Caco-2 (cell line): ENCODE data around the gene RCOR3. TPM values are rescaled to one million over a fixed set of nuclear protein-coding genes. Genes with fewer than 3 reads are reported as not detected.
A peak's percentile ranks its signal among the peaks of the same experiment; 100 is the strongest.

ENCODE experiments used
- BruUV-seq: library from RNA; stranded (reverse); fragments of 400-500 nt; replicated peaks from 2 replicates; lab custom pipeline; 2021; lab: Mats Ljungman, UMichigan
- CTCF ChIA-PET: fragments of 300-600 bp; sonication (Branson Sonifier 250); formaldehyde crosslinking; loops from one replicate; lab custom pipeline; 2022; ENCODE audit warnings: antibody characterized with exemption; lab: Charles Lee
- POLR2A ChIA-PET: fragments of 300-600 bp; sonication (Branson Sonifier 250); formaldehyde crosslinking; loops from one replicate; lab custom pipeline; 2022; ENCODE audit warnings: antibody characterized with exemption; lab: Charles Lee
- DNase-seq, 2 experiments: peaks; one replicate each; pipeline versions ENCODE4 v3.0.0 to v3.0.0-alpha.2; 2020 to 2022
- H3K27me3 ChIP-seq: replicated peaks from 2 replicates; pipeline ENCODE4 v1.6.0; 2011; ENCODE audit warnings: low read length; ENCODE audit not compliant: control insufficient read depth, insufficient read depth
- H3K36me3 ChIP-seq: 2 replicates; pipeline ENCODE4 v1.5.1; 2011; ENCODE audit warnings: low read length; ENCODE audit not compliant: control insufficient read depth, insufficient read depth
- H3K4me1 ChIP-seq: fragments of 250-450 bp; sonication (Bioruptor Pico); 2 replicates; pipeline ENCODE4 v1.5.1; 2020; ENCODE audit warnings: mild to moderate bottlenecking
- H3K4me3 ChIP-seq: 2 replicates; pipeline ENCODE4 v1.5.1; 2011; ENCODE audit warnings: low read depth, mild to moderate bottlenecking, control low read depth, low read length
- H3K9me3 ChIP-seq: fragments of 250-450 bp; sonication (Bioruptor Pico); 2 replicates; pipeline ENCODE4 v1.5.1; 2020; ENCODE audit warnings: mild to moderate bottlenecking, moderate library complexity
- H3K27ac Mint-ChIP-seq: one replicate; pipeline ENCODE4 v1.8.0; 2022; ENCODE audit warnings: mixed read lengths; ENCODE audit not compliant: unreplicated experiment
- H3K27me3 Mint-ChIP-seq: one replicate; pipeline ENCODE4 v1.8.0; 2022; ENCODE audit warnings: mixed read lengths; ENCODE audit not compliant: insufficient read depth, unreplicated experiment
- H3K36me3 Mint-ChIP-seq: one replicate; pipeline ENCODE4 v1.8.0; 2022; ENCODE audit warnings: mild to moderate bottlenecking, mixed read lengths; ENCODE audit not compliant: insufficient read depth, unreplicated experiment
- H3K4me1 Mint-ChIP-seq: one replicate; pipeline ENCODE4 v1.8.0; 2022; ENCODE audit warnings: low read depth, mixed read lengths; ENCODE audit not compliant: unreplicated experiment
- H3K4me3 Mint-ChIP-seq: one replicate; pipeline ENCODE4 v1.8.0; 2022; ENCODE audit warnings: mild to moderate bottlenecking, moderate library complexity, mixed read lengths; ENCODE audit not compliant: unreplicated experiment
- H3K9me3 Mint-ChIP-seq: one replicate; pipeline ENCODE4 v1.8.0; 2022; ENCODE audit warnings: mixed read lengths; ENCODE audit not compliant: unreplicated experiment
- intact Hi-C: fragments of 100-400 bp; cut with micrococcal nuclease; formaldehyde crosslinking; loops from one replicate; pipeline ENCODE4 v1.10.0; 2022; ENCODE audit not compliant: unreplicated experiment
- total RNA-seq: library from RNA; stranded (reverse); gene quantifications from 2 replicates; pipeline ENCODE4 v1.2.3, GENCODE V29; 2022
- TF ChIP-seq, protein P1 (sequence below), 2 experiments: fragments of 200-600 bp in 1 of 2; IDR thresholded peaks; 1 replicate in 1 of 2; 2 replicates in 1 of 2; pipeline versions ENCODE4 v1.5.1 to v1.8.0; 2011 to 2022; ENCODE audit warnings: antibody characterized with exemption in 1 of 2, control low read depth in 1 of 2, inconsistent platforms in 1 of 2, low read depth in 1 of 2, low read length in 1 of 2, mild to moderate bottlenecking in 1 of 2, moderate library complexity in 1 of 2; ENCODE audit not compliant: insufficient read depth in 1 of 2, severe bottlenecking in 1 of 2, unreplicated experiment in 1 of 2

RCOR3 gene
- total RNA-seq, 1 experiment from 2014 or later: 42.3 TPM

DNA sequence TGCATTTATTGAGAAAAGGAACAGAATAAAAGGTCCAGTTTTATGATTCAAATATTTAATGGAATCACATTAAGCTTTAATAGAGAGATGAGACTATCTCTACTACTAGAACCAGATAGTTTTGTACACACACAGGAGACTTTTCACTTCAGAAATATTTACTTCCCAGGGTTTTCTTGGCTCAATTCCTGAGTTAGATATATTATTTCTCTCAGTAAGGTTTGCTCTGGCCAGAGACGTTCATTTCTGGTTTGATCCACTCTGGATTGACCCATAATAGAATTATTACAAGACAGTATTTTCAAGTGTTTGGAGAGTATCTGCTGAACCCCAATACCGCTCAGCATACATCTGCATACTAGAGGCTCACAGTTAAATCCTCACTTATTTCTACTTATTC is 1.3 kb upstream of the RCOR3 start:
- H3K4me1 Mint-ChIP-seq: peaks cover 14% of the 10 kb centered on the region
- H3K4me1 ChIP-seq: peaks cover 8% of the 10 kb centered on the region
- H3K27me3 ChIP-seq: no peaks in the 10 kb centered on the region
- ChIA-PET CTCF (no interaction called here), POLR2A (interaction anchor here (0.8 kb wide), 1 partner anchor 14 kb away, joined by 3 read pairs; no protein-coding TSS in a partner anchor)
- DNase-seq: no peak
- H3K9me3 ChIP-seq: no peaks in the 10 kb centered on the region
- TSS peak; percentile 85 for BruUV-seq
- H3K9me3 Mint-ChIP-seq: no peaks in the 10 kb centered on the region
- no peaks in the 10 kb centered on the region for H3K27me3 Mint-ChIP-seq
- intact Hi-C loops: loop anchor here (1.0 to 5.0 kb wide), 4 partner anchors 36 to 886 kb away; no protein-coding TSS in a partner anchor
- H3K4me3 Mint-ChIP-seq: peak overlapping the region; percentile 83
- TF ChIP-seq, protein P1, sequence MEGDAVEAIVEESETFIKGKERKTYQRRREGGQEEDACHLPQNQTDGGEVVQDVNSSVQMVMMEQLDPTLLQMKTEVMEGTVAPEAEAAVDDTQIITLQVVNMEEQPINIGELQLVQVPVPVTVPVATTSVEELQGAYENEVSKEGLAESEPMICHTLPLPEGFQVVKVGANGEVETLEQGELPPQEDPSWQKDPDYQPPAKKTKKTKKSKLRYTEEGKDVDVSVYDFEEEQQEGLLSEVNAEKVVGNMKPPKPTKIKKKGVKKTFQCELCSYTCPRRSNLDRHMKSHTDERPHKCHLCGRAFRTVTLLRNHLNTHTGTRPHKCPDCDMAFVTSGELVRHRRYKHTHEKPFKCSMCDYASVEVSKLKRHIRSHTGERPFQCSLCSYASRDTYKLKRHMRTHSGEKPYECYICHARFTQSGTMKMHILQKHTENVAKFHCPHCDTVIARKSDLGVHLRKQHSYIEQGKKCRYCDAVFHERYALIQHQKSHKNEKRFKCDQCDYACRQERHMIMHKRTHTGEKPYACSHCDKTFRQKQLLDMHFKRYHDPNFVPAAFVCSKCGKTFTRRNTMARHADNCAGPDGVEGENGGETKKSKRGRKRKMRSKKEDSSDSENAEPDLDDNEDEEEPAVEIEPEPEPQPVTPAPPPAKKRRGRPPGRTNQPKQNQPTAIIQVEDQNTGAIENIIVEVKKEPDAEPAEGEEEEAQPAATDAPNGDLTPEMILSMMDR (IDR thresholded peaks at IDR 0.05; ENCODE audit: insufficient read depth in 1 of 2, low read depth in 1 of 2, low read length in 1 of 2, severe bottlenecking in 1 of 2, unreplicated experiment in 1 of 2): no peak
- H3K36me3 ChIP-seq: no peaks in the 10 kb centered on the region
- peak overlapping the region; percentile 89 for H3K27ac Mint-ChIP-seq
- H3K36me3 Mint-ChIP-seq: peaks cover 18% of the 10 kb centered on the region
- peak overlapping the region; percentile 79 for H3K4me3 ChIP-seq

DNA sequence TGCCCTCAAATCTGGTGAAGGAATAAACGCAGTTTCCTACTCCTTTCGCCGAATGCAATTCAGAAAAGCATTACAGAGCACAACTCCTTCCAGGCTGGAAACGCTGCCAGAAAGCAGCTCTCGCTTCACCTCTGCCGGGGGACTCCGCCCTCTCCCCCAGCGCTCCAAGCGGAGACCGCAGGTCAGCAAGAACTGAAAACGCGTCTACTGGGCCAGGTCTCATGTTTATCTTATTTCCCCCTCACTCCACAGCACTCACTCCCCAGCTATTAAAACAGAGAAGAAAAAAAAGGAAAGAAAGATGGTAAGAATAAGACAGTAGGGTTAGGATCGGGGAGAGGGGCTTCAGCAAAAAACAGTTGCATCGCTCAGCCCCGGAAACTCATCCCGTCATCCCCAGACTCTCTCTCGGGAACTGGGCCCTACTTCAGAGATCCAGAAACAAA is 833 bp upstream of the RCOR3 start:
- H3K4me1 ChIP-seq: peaks cover 8% of the 10 kb centered on the region
- no peaks in the 10 kb centered on the region for H3K9me3 ChIP-seq
- Mint-ChIP-seq H3K27me3 (no peaks in the 10 kb centered on the region), H3K27ac (peak overlapping the region; percentile 89), H3K36me3 (peaks cover 18% of the 10 kb centered on the region), H3K4me3 (peak overlapping the region; percentile 83), H3K4me1 (peaks cover 9% of the 10 kb centered on the region), H3K9me3 (no peaks in the 10 kb centered on the region)
- intact Hi-C loops: loop anchor here (1.0 to 5.0 kb wide), 4 partner anchors 36 to 886 kb away; no protein-coding TSS in a partner anchor
- TF ChIP-seq, protein P1 (IDR thresholded peaks at IDR 0.05; ENCODE audit: insufficient read depth in 1 of 2, low read depth in 1 of 2, low read length in 1 of 2, severe bottlenecking in 1 of 2, unreplicated experiment in 1 of 2): no peak
- CTCF ChIA-PET: interaction anchor here (0.6 to 1.0 kb wide), 4 partner anchors 32 to 357 kb away, joined by 3 read pairs; no protein-coding TSS in a partner anchor
- POLR2A ChIA-PET: interaction anchor here (0.8 kb wide), 1 partner anchor 14 kb away, joined by 3 read pairs; no protein-coding TSS in a partner anchor
- DNase-seq: peak; percentile 73 to 79
- no TSS peak for BruUV-seq
- H3K4me3 ChIP-seq: peak overlapping the region; percentile 79
- H3K36me3 ChIP-seq: no peaks in the 10 kb centered on the region
- H3K27me3 ChIP-seq: no peaks in the 10 kb centered on the region

DNA sequence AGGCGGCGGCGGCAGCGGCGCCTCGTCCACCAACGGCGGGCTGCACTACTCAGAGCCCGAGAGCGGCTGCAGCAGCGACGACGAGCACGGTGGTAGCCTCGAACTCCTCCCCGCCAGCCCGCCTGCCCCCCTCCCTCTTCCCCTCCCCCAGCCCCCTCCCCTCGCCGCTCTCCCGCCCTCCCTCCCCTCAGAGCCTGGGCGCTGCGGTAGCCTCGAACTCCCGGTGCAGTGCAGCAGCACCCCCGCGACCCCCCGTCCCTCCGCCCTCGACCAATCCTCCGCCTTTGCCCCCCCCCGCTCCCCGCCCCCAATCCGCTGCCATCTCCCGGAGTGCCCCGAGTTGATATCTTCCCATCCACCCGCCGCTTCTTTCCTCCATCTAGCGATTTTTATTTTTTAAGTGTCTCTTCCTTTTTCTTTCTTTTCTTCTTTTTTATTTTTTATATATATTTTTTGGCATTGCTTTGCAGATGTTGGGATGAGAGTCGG is 516 bp downstream of the RCOR3 start:
- no peaks in the 10 kb centered on the region for H3K36me3 ChIP-seq
- Mint-ChIP-seq H3K27me3 (no peaks in the 10 kb centered on the region), H3K4me3 (peak overlapping the region; percentile 83), H3K36me3 (peaks cover 18% of the 10 kb centered on the region), H3K4me1 (peaks cover 9% of the 10 kb centered on the region), H3K27ac (peak overlapping the region; percentile 89), H3K9me3 (no peaks in the 10 kb centered on the region)
- no peak for DNase-seq
- CTCF ChIA-PET: no interaction called here
- TF ChIP-seq, protein P1 (IDR thresholded peaks at IDR 0.05; ENCODE audit: insufficient read depth in 1 of 2, low read depth in 1 of 2, low read length in 1 of 2, severe bottlenecking in 1 of 2, unreplicated experiment in 1 of 2): no peak
- intact Hi-C loops: loop anchor here (2.0 to 5.0 kb wide), 2 partner anchors 123 to 887 kb away; no protein-coding TSS in a partner anchor
- peak overlapping the region; percentile 79 for H3K4me3 ChIP-seq
- H3K4me1 ChIP-seq: peaks cover 8% of the 10 kb centered on the region
- no peaks in the 10 kb centered on the region for H3K9me3 ChIP-seq
- POLR2A ChIA-PET: no interaction called here
- no TSS peak for BruUV-seq
- H3K27me3 ChIP-seq: no peaks in the 10 kb centered on the region
